Measurements from ENCODE around the gene CYBA.

GRCh38 chr16:88636488-88637265 lies 14.2 kb downstream of the CYBA start:
- TF ChIP-seq CTCF (IDR thresholded peaks at IDR 0.05; ENCODE audit: low read length) (no peak), EZH2 (optimal IDR thresholded peaks at IDR 0.05; ENCODE audit: low read depth, low read length) (no peak)

Data from MM.1S (cell line).